ENCODE results near the gene GPLD1.

DNA sequence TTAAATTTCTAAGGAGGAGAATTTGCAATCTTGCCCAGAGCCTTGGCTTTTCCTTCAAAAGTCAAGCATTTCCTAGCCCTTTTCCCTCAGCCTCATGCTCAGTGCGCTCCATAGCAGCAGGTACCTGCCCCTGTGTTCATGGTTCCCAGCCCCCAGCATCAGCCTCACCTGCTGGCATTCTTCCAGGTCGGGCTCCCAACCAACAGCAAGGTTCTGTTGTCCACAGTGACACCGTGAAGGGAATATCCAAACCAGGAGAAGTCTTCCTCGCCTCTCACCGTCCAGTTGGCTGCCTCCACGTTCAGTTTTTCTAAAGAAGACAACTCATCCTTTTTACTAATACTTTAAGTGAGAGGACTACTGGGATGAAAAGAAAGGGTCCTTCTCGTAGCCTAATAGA lies 42.7 kb downstream of the GPLD1 start:
- TF ChIP-seq CTCF (IDR thresholded peaks at IDR 0.05) (no peak), POLR2A (IDR thresholded peaks at IDR 0.05) (no peak)

Measured in right lobe of liver (tissue), 4 donors.